ENCODE measurements around the gene MYO18B.
"Not testable (repeated sequence)": the region's sequence is repeated elsewhere in the genome, so short reads cannot be mapped to it uniquely, and the experiment has no call there.

The MYO18B gene

DNA sequence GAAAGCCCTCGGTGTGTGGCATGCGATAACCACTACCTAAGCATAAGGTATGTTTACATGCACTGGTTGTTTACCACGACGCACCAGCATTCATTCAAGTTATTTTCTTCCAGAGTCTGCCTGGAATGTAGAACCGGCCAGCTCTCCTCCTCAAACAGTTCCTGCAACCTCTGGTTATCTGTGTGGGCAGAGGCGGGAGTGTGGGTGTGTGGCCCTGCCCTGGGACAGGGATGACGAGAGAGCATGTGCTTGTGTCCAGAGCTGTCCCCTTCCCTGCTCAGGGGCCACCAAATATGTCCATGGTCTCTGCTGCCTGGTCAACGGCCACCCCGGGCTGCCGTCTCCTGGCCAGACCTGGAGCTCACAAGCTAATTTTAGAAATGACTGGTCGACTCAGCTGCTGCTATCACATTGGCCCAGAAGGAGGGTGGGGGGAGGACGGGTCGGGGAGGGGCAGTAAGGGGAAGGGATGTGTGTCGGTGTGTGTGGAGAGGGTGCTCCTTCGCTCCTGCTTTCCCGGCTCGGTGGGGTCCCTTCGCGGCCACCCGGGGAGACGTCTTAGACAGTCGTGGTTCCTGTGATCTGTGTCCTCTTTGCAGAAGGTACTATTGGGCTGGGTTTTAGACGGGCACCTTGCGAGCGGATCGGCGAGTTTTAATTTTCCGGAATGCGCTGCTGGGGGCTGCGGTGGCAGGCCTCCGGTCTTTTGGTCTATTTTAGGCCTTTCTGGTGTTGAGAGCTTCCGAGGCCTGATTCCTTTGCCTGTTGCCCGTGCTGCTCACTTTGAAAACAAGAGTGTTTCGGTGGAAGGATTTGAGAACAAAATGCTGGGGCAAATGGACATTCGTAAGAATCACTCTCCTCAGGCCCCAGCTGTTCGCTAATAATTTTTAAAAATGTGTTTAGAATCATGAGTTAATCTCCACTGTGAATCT is at the start of gene MYO18B:
Gene MYO18B (plus strand): TSS at position 497 of the 935 bp plus-strand sequence. CDS start 18,905 bp downstream, outside the sequence.
- DNase-seq = no peak

GRCh38 chr22:25692397-25693267 is 49.4 kb upstream of the MYO18B start:
- no peak for DNase-seq

GRCh38 chr22:25693268-25693565 is 48.8 kb upstream of the MYO18B start:
- no peak for DNase-seq

DNA sequence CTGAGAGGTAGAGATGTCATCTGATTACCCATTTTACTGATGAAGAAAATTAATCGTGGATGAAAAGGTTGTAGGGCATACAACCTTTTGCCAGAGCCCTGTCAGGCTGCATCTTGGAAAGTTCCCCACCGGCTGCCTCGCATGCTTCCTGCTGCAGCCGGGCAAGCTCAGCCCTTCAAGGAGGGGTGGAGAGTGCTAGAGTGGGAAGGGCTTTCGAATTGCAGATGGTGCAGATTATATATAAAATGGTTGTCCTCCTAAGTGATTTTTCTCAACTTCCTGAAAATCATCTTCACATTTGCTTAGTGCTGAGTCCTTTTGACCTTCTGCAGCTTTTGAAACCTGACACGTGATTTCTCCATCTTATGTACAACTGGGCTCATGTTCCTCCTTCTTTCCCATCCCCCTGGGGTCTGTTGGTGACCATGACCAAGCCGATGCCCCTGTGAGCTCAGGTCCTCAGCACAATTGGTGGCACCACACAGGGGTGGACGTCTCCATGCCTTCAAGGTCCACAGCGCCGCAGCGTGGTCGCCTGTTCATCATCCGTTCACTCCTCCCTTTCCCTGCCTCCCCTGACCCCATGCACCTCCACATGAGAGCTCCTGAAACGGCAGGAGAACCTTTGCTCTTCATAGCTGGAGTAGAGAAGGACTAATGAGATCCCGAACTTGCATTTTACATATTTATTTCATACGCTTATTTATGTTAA is 47.6 kb upstream of the MYO18B start:
- no peak for DNase-seq

DNA sequence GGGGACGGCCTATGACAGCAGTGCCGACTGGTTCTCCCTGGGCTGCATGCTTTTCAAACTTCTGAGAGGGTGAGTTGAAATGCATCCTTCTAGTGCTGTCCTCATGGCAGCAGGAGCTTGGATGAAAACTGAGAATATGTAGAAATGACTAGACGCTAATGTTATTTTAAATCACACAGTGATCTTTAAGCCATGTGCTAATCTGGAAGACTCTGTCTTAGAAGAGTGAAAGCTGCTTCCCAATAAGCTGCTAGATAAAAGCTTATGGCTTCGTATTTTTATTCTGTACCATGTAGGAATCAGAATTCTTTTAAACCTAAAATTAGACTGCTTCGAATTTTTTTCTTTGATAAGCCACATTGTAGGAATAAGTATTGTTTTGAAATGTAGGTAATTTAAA is 46.8 kb upstream of the MYO18B start:
- DNase-seq = no peak

- no peak for DNase-seq
These were observed 45.2 kb upstream of the MYO18B start for GRCh38 chr22:25696763-25697162.

DNA sequence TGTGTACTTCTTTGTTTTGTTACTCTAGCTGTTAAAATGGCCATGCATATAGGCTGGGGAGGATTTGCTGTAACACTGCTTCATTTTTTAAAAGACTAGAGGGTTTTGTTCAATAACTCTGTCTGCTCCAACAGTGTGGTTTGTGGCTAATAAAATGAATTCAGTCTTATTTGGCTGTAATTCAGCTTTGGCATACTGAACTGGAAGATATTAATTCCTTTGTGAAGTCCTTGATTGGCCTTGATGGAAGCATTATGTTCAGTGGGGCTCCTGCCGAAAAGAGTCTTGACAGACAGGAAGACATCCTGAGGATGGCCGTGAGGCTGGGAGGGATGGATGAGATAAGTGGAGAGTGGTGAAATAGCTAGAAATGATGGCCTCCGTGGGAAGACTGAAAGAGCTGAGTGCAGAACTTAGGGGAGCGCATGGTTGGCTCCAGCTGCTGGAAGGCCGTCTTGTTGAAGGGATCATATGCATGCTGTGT is 44.8 kb upstream of the MYO18B start:
- DNase-seq = no peak

- no peak for DNase-seq
These were observed 44.0 kb upstream of the MYO18B start for GRCh38 chr22:25697978-25698377.

DNA sequence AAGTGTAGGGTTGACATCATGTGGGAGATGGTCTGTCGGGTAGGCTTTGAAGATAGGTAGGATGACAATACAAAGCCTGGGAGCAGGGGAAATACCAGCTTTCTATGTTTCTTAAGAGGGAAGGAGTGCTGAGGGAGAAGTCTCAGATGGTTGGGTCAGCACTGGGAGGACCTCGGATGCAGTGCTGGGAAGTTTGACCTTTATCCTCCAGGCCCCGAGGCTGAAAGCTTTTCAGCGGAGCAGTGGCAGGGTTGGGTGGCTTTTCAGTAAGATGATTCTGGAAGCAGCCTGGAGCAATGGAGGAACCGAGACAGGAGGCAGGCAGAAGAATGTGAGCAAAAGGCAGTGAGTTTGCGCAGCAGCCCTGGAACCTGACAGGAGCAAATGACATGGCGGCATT is 43.5 kb upstream of the MYO18B start:
- DNase-seq = no peak

DNA sequence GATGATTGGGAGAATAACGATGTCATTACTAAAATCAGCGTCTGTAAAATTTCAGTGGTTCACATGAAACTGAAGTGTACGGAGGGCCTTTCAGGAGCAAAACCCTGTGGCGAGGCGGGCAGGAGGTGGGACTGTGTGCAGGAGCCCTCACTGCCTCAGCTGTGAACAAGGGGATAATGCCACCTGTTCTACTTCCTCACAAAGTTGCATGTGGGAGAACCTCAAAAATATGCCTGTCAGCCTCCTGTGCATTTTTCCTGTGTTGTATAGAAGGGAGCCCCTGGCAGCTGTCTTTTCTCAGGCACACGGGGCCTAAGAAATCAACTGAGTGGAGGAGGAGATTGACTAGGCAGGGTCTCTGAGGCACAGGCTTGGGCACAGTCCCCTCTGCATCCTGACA is 43.0 kb upstream of the MYO18B start:
- no peak for DNase-seq

DNA sequence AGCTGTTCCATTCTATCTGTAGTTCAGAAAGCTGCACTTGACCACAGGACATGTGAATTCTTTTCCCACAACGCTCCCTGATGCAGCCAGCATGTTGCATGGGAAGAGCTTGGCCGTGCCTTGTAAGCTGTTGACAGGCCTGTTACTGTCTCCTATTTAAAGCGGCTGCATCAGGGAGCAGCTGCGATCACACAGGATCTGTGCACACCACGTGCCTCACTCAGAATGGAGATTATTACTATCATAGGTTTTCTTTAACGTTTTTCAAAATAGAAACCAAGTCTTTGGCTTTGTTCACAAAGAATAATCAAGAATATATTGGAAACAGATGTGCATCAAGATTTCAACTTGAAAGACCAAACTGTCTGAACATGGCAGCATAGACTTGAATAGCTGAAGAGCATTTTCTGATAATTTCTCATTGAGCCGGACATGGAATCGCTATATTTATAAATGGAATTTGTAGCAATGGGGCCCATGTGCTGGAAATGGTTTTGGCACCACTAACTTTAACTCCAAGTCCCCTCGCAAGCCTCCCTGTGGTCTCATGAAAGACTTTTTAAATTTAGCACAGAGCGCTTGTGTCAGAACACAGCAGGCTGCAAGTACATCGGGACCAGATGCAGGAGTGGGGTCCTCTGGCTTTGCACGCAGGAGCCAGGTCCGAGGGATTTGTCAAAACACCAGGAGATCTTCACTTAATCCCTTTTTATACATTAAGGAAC is 40.8 kb upstream of the MYO18B start:
- DNase-seq = no peak

DNA sequence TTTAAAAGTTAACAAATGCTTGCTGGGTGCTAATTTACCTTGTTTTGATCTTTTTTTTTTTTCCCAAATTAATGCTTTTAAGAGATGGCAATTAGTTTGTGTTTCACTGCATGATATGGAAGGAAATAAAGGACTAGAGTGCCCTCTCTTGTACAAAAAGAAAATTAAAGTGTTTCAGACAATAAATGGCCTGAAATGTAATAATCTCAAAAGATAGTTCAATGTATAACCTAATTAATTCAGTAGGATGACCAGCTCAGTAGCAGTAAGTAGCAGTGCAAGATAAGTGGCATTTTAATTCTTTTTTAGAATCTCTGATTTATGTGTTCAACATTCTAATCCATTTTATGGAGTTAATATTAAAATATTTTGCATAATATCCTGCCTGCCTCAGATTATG is 39.9 kb upstream of the MYO18B start:
- DNase-seq = no peak

- DNase-seq = no peak
These were observed 39.3 kb upstream of the MYO18B start for GRCh38 chr22:25702571-25703167.

DNA sequence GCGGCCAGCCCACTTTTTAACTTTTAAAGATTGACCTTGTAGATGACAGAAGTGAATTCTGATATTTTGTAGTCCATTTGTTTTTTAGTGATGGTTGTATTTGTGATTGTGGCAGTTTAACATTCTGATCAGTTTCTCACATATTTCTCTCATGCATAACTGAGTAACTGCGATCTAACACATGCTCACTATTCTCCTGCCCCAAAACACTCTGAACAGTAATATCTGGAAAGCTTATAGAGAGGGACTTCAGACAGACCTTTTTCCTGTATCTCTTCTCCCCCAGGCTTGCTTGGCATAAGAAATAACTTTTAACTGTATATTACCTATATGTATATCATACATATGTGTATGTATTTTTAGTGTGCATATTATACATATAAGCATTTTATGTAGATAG is 37.3 kb upstream of the MYO18B start:
- no peak for DNase-seq

DNA sequence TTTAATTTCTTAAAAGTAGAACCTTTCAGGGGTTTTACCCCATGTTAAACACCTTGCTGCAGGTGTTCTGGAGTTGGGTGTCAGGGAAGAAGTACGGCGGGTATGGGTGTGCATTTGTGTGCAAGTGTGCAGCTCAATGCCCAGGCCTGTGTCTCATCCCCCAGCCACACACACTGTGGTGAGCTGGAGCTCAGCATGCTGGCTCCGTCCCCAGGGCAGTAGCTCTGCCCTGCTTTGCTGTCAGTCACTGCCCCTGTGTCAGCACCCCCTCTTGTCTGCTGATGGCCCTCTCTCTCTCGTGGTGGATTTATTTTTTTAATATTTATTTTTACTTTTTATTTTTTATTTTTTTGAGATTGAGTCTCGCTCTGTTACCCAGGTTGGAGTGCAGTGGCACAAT is 35.8 kb upstream of the MYO18B start:
- no peak for DNase-seq

- DNase-seq = not testable (repeated sequence)
These were observed 33.6 kb upstream of the MYO18B start for GRCh38 chr22:25708430-25708829.

- DNase-seq = no peak
These were observed 32.2 kb upstream of the MYO18B start for GRCh38 chr22:25709758-25710157.

DNA sequence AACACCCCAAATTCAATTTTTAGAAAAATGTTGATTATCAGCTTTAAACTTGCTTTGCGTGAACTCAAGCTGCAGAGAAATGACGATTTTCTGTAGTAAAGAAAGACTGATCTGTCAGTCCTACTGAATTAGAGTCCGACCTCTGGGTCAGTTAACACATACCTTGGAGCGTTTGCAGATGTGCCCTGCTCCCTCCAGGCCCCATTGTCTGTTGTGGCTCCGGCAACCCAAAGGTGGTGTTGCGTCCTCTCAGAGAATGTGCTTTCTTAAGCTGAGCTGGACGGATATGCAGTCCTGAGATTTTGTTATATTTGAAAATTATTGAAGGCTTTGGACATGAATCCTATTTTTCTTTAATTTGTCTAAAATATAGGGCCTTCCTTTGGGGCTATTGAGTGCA is 31.5 kb upstream of the MYO18B start:
- DNase-seq = no peak

DNA sequence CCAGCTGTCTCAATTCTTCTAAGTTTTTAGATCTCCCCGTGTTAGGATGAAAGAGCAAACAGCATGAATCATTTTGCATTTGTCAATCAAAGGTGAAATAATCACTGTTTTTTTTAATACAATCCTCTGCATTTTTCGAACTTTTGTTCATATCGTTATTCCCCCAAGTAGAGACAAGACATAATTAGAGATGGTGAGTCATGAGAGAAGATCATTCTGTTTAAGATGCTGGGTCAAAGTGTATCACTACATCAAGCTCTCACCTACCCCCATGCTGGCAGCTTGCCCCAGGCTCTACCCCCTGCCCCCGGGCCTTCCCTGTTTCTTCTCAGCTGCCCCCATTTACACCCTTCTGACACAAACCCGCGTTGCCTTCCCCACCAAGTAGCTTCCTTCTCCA is 30.5 kb upstream of the MYO18B start:
- no peak for DNase-seq

- no peak for DNase-seq
These were observed 29.2 kb upstream of the MYO18B start for GRCh38 chr22:25712661-25713400.

- no peak for DNase-seq
These were observed 27.9 kb upstream of the MYO18B start for GRCh38 chr22:25714070-25714469.

Measured in stimulated activated CD4-positive, alpha-beta T cell treated with anti-CD3 and anti-CD28 coated beads, Interleukin-4, amount 100 ng/mL, for 4 hours (primary cell).